HEK293 (cell line): Measurements from ENCODE around the gene ACTA2.

ENCODE experiments used
- YY1 ChIP-seq: fragments of 450-650 bp; formaldehyde crosslinking; IDR thresholded peaks from 2 replicates; pipeline ENCODE4 v1.5.1; 2018; ENCODE audit warnings: missing biosample characterization, missing genetic modification characterization
- ZNF214 ChIP-seq: fragments of 450-650 bp; formaldehyde crosslinking; IDR thresholded peaks from 2 replicates; pipeline ENCODE4 v1.5.1; 2017; ENCODE audit warnings: missing biosample characterization, mild to moderate bottlenecking, missing genetic modification characterization, borderline replicate concordance
- ZNF274 ChIP-seq, 2 experiments: fragments of 200-500 bp in 1 of 2; fragments of 450-650 bp in 1 of 2; sonication (Bioruptor generic) in 1 of 2; formaldehyde crosslinking in 1 of 2; IDR thresholded peaks; 2 replicates each; pipeline versions ENCODE4 v1.5.1 to v1.6.1; 2014 to 2016; ENCODE audit warnings: borderline replicate concordance in 1 of 2, inconsistent platforms in 1 of 2, low read length in 1 of 2, missing biosample characterization in 1 of 2, missing genetic modification characterization in 1 of 2
- ZNF664 ChIP-seq: fragments of 450-650 bp; formaldehyde crosslinking; IDR thresholded peaks from 2 replicates; pipeline ENCODE4 v1.5.1; 2016; ENCODE audit warnings: missing biosample characterization, missing genetic modification characterization
- ZNF777 ChIP-seq: fragments of 450-650 bp; formaldehyde crosslinking; IDR thresholded peaks from 2 replicates; pipeline ENCODE4 v1.5.1; 2017; ENCODE audit warnings: missing biosample characterization, missing genetic modification characterization, borderline replicate concordance
- TF ChIP-seq, protein P1 (sequence below): fragments of 450-650 bp; formaldehyde crosslinking; IDR thresholded peaks from 2 replicates; pipeline ENCODE4 v1.5.1; 2016; ENCODE audit warnings: missing biosample characterization, missing genetic modification characterization

GRCh38 chr10:88932539-88933256, 19.9 kb downstream of the ACTA2 start:
- TF ChIP-seq, protein P1, sequence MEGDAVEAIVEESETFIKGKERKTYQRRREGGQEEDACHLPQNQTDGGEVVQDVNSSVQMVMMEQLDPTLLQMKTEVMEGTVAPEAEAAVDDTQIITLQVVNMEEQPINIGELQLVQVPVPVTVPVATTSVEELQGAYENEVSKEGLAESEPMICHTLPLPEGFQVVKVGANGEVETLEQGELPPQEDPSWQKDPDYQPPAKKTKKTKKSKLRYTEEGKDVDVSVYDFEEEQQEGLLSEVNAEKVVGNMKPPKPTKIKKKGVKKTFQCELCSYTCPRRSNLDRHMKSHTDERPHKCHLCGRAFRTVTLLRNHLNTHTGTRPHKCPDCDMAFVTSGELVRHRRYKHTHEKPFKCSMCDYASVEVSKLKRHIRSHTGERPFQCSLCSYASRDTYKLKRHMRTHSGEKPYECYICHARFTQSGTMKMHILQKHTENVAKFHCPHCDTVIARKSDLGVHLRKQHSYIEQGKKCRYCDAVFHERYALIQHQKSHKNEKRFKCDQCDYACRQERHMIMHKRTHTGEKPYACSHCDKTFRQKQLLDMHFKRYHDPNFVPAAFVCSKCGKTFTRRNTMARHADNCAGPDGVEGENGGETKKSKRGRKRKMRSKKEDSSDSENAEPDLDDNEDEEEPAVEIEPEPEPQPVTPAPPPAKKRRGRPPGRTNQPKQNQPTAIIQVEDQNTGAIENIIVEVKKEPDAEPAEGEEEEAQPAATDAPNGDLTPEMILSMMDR (tag by site-specific recombination) = peak; percentile 80
- no peak for TF ChIP-seq ZNF664 (tag by site-specific recombination)
- TF ChIP-seq ZNF777 (tag by site-specific recombination) = no peak
- no peak for TF ChIP-seq YY1 (tag by site-specific recombination)
- TF ChIP-seq ZNF214 (tag by site-specific recombination) = no peak
- TF ChIP-seq ZNF274 (IDR thresholded peaks at IDR 0.05; ENCODE audit: low read length) = no peak
- no peak for TF ChIP-seq ZNF274 (tag by site-specific recombination; IDR thresholded peaks at IDR 0.05; ENCODE audit: borderline replicate concordance)
